Gastrocnemius medialis (tissue), 4 donors: ENCODE measurements around the gene NIPAL1. TPM values are rescaled to one million over a fixed set of nuclear protein-coding genes. Genes with fewer than 3 reads are reported as not detected.

Experiments used
- ATAC-seq, 2 donors: fragments of 150-250 bp; one replicate each; pipeline ENCODE4 v1.9.1; 2016
- DNase-seq, 2 donors: peaks; one replicate each; pipeline ENCODE4 v3.0.0-alpha.2; 2019
- H3K27ac ChIP-seq, 4 donors: fragments of 200-600 bp; sonication (generic); 1 replicate in 1 of 4; 2 replicates in 3 of 4; pipeline ENCODE4 v1.5.1; 2016 to 2018; ENCODE audit warnings: mild to moderate bottlenecking in 2 of 4, moderate library complexity in 1 of 4
- H3K27me3 ChIP-seq, 3 donors: fragments of 200-600 bp; sonication (generic) in 2 of 3; 1 replicate in 1 of 3; 2 replicates in 2 of 3; pipeline versions ENCODE4 v1.5.1 to v1.6.0; 2016 to 2019; ENCODE audit warnings: mild to moderate bottlenecking in 1 of 3, moderate library complexity in 1 of 3
- H3K36me3 ChIP-seq, 2 donors: fragments of 200-600 bp; sonication (generic) in 1 of 2; one replicate each; pipeline ENCODE4 v1.5.1; 2017 to 2018
- H3K4me1 ChIP-seq, 2 donors: fragments of 200-600 bp; sonication (generic) in 1 of 2; one replicate each; pipeline ENCODE4 v1.5.1; 2016 to 2017; ENCODE audit warnings: mild to moderate bottlenecking in 2 of 2
- H3K4me3 ChIP-seq, 4 donors: fragments of 200-600 bp; sonication (generic) in 3 of 4; 1 replicate in 1 of 4; 2 replicates in 3 of 4; pipeline ENCODE4 v1.5.1; 2016 to 2019; ENCODE audit warnings: mild to moderate bottlenecking in 2 of 4
- H3K9me3 ChIP-seq, 3 donors: fragments of 200-600 bp; sonication (generic) in 2 of 3; 1 replicate in 1 of 3; 2 replicates in 2 of 3; pipeline ENCODE4 v1.5.1; 2016 to 2019
- POLR2A ChIP-seq, 2 donors: fragments of 450-650 bp; IDR thresholded peaks; one replicate each; pipeline ENCODE4 v1.6.1; 2017; ENCODE audit warnings: antibody characterized with exemption in 2 of 2, mild to moderate bottlenecking in 2 of 2, moderate library complexity in 2 of 2
- in situ Hi-C, 4 donors: fragments of 200-750 bp; cut with MboI; loops; one replicate each; pipeline versions ENCODE4 v1.15.0 to v1.8.0; 2017; ENCODE audit warnings: low sequenced_read_pairs in 4 of 4
- intact Hi-C: fragments of 100-400 bp; cut with DNase I; formaldehyde crosslinking; loops from one replicate; pipeline ENCODE4 v1.15.1; 2023; ENCODE audit warnings: low total_unique reads
- total RNA-seq, 4 donors: library from RNA; depleted of rRNA; stranded (reverse); fragments of >200 nt; gene quantifications; one replicate each; pipeline versions ENCODE4 v1.1.0 to v1.2.3, GENCODE V29; 2016
- TF ChIP-seq, protein P1 (sequence below), 5 experiments: fragments of 450-650 bp in 3 of 5; fragments of 200-600 bp in 2 of 5; sonication (generic) in 2 of 5; IDR thresholded peaks in 4 of 5; conservative IDR thresholded peaks in 1 of 5; 1 replicate in 4 of 5; 2 replicates in 1 of 5; pipeline ENCODE4 v1.5.1; 2016 to 2019; ENCODE audit warnings: antibody characterized with exemption in 5 of 5, mild to moderate bottlenecking in 3 of 5, moderate library complexity in 3 of 5

Gene NIPAL1
- total RNA-seq, 4 donors from 2014 or later: 0.07 to 0.51 (median 0.15) TPM; not detected in 1

DNA sequence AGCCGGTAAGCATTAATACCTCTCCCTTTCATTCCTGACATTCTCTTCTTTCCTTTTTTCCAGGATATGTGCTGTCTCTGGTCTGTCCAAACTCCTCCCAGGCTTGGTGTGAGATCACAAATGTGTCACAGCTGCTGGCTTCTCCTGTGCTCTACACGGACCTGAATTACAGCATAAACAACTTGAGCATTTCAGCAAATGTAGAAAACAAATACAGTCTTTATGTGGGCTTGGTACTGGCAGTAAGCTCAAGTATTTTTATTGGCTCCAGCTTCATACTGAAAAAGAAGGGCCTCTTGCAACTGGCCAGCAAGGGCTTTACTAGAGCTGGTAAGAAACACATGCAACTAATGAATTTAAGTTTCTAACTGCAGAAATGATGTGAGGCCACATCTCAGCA lies 8.4 kb downstream of the NIPAL1 start:
- Histone ChIP-seq H3K27me3 (no peaks in the 10 kb centered on the region), H3K27ac (no peak overlapping the region), H3K4me1 (peaks cover 0 to 2% of the 10 kb centered on the region in 2 donors), H3K9me3 (no peaks in the 10 kb centered on the region), H3K36me3 (no peaks in the 10 kb centered on the region), H3K4me3 (no peak overlapping the region)
- in situ Hi-C loops: no loop called here
- ATAC-seq (no peak), DNase-seq (no peak)
- TF ChIP-seq, protein P1, sequence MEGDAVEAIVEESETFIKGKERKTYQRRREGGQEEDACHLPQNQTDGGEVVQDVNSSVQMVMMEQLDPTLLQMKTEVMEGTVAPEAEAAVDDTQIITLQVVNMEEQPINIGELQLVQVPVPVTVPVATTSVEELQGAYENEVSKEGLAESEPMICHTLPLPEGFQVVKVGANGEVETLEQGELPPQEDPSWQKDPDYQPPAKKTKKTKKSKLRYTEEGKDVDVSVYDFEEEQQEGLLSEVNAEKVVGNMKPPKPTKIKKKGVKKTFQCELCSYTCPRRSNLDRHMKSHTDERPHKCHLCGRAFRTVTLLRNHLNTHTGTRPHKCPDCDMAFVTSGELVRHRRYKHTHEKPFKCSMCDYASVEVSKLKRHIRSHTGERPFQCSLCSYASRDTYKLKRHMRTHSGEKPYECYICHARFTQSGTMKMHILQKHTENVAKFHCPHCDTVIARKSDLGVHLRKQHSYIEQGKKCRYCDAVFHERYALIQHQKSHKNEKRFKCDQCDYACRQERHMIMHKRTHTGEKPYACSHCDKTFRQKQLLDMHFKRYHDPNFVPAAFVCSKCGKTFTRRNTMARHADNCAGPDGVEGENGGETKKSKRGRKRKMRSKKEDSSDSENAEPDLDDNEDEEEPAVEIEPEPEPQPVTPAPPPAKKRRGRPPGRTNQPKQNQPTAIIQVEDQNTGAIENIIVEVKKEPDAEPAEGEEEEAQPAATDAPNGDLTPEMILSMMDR (IDR thresholded peaks at IDR 0.05 in 4 of 5, conservative IDR thresholded peaks at IDR 0.05 in 1 of 5): no peak
- TF ChIP-seq POLR2A (IDR thresholded peaks at IDR 0.05): no peak
- intact Hi-C loops: loop anchor here (5.0 kb wide), 1 partner anchor 113 kb away; the partner anchor contains the start of gene NFXL1

- DNase-seq: no peak
- intact Hi-C loops: loop anchor here (5.0 kb wide), 1 partner anchor 115 kb away; the partner anchor contains the start of gene NFXL1
- H3K4me1 ChIP-seq: peaks cover 5% of the 10 kb centered on the region in 2 donors
- no peaks in the 10 kb centered on the region for H3K27me3 ChIP-seq
- no peaks in the 10 kb centered on the region for H3K9me3 ChIP-seq
- H3K36me3 ChIP-seq: no peaks in the 10 kb centered on the region
- TF ChIP-seq, protein P1 (IDR thresholded peaks at IDR 0.05 in 4 of 5, conservative IDR thresholded peaks at IDR 0.05 in 1 of 5): no peak
- no peak for TF ChIP-seq POLR2A (IDR thresholded peaks at IDR 0.05)
- no peak for ATAC-seq
- in situ Hi-C loops: no loop called here
- H3K4me3 ChIP-seq: no peak overlapping the region
- H3K27ac ChIP-seq: no peak overlapping the region
These were observed 11.1 kb downstream of the NIPAL1 start for GRCh38 chr4:48027653-48028052.

GRCh38 chr4:48028696-48029095 lies 12.1 kb downstream of the NIPAL1 start:
- H3K36me3 ChIP-seq: no peaks in the 10 kb centered on the region
- TF ChIP-seq, protein P1 (IDR thresholded peaks at IDR 0.05 in 4 of 5, conservative IDR thresholded peaks at IDR 0.05 in 1 of 5): no peak
- no peak for TF ChIP-seq POLR2A (IDR thresholded peaks at IDR 0.05)
- DNase-seq: no peak
- H3K9me3 ChIP-seq: no peaks in the 10 kb centered on the region
- no peak for ATAC-seq
- intact Hi-C loops (loop anchor here (5.0 kb wide), 1 partner anchor 116 kb away; the partner anchor contains the start of gene NFXL1), in situ Hi-C loops (no loop called here)
- H3K27ac ChIP-seq: no peak overlapping the region
- peaks cover 10% of the 10 kb centered on the region in 2 donors for H3K4me1 ChIP-seq
- no peaks in the 10 kb centered on the region for H3K27me3 ChIP-seq
- no peak overlapping the region for H3K4me3 ChIP-seq

- ATAC-seq: no peak
- Histone ChIP-seq H3K4me1 (peaks cover 10% of the 10 kb centered on the region in 2 donors), H3K4me3 (no peak overlapping the region), H3K27ac (peak overlapping the region in 1 of 4 donors; percentile 75), H3K27me3 (no peaks in the 10 kb centered on the region), H3K9me3 (no peaks in the 10 kb centered on the region), H3K36me3 (no peaks in the 10 kb centered on the region)
- in situ Hi-C loops (no loop called here), intact Hi-C loops (no loop called here)
- TF ChIP-seq, protein P1 (IDR thresholded peaks at IDR 0.05 in 4 of 5, conservative IDR thresholded peaks at IDR 0.05 in 1 of 5): no peak
- no peak for DNase-seq
These were observed 13.9 kb downstream of the NIPAL1 start for GRCh38 chr4:48030470-48030869.
